Astrocyte (in vitro differentiated cells and primary cell): Measurements from ENCODE around the gene ITIH2. TPM values are rescaled to one million over a fixed set of nuclear protein-coding genes. Genes with fewer than 3 reads are reported as not detected.

Experiments
- DNase-seq: peaks from one replicate; pipeline ENCODE4 v3.0.0-alpha.2; 2010; ENCODE audit warnings: low read depth
- FAIRE-seq: peaks from 2 replicates; lab custom pipeline; 2011; peaks lifted over from hg19 to GRCh38; lab: Jason Lieb, UNC
- H2AFZ ChIP-seq: 2 replicates; pipeline ENCODE4 v1.6.0; 2012; ENCODE audit warnings: low read depth, low read length, inconsistent platforms
- H3K27ac ChIP-seq: 2 replicates; pipeline ENCODE4 v1.5.1; 2011; ENCODE audit warnings: low read depth, low read length, inconsistent platforms
- H3K27me3 ChIP-seq: 2 replicates; pipeline ENCODE4 v1.6.0; 2011; ENCODE audit warnings: low read length, inconsistent platforms; ENCODE audit not compliant: insufficient read depth
- H3K36me3 ChIP-seq: 2 replicates; pipeline ENCODE4 v1.5.1; 2011; ENCODE audit warnings: low read length, inconsistent platforms; ENCODE audit not compliant: insufficient read depth
- H3K4me1 ChIP-seq: 2 replicates; pipeline ENCODE4 v1.5.1; 2011; ENCODE audit warnings: low read length, inconsistent platforms; ENCODE audit not compliant: insufficient read depth
- H3K4me2 ChIP-seq: 2 replicates; pipeline ENCODE4 v1.6.0; 2012; ENCODE audit warnings: low read length, inconsistent platforms
- H3K4me3 ChIP-seq: 2 replicates; pipeline ENCODE4 v1.5.1; 2011; ENCODE audit warnings: low read depth, mild to moderate bottlenecking, low read length, inconsistent platforms; ENCODE audit not compliant: insufficient read depth
- H3K79me2 ChIP-seq: 2 replicates; pipeline ENCODE4 v1.6.0; 2012; ENCODE audit warnings: mild to moderate bottlenecking, low read length, inconsistent platforms; ENCODE audit not compliant: insufficient read depth
- H3K9ac ChIP-seq: 2 replicates; pipeline ENCODE4 v1.6.0; 2012; ENCODE audit warnings: mild to moderate bottlenecking, low read length, inconsistent platforms
- H3K9me3 ChIP-seq: 2 replicates; pipeline ENCODE4 v1.5.1; 2012; ENCODE audit warnings: low read depth, mild to moderate bottlenecking, low read length, inconsistent platforms; ENCODE audit not compliant: insufficient read depth
- H4K20me1 ChIP-seq: 2 replicates; pipeline ENCODE4 v1.6.0; 2012; ENCODE audit warnings: low read length, inconsistent platforms; ENCODE audit not compliant: insufficient read depth
- H3K27ac Mint-ChIP-seq: one replicate; pipeline ENCODE4 v1.8.0; 2021; ENCODE audit warnings: mild to moderate bottlenecking, mixed read lengths; ENCODE audit not compliant: unreplicated experiment
- H3K27me3 Mint-ChIP-seq: one replicate; pipeline ENCODE4 v1.8.0; 2021; ENCODE audit warnings: low read depth, mixed read lengths; ENCODE audit not compliant: unreplicated experiment
- H3K36me3 Mint-ChIP-seq: one replicate; pipeline ENCODE4 v1.8.0; 2021; ENCODE audit warnings: low read depth, mixed read lengths; ENCODE audit not compliant: unreplicated experiment
- H3K4me1 Mint-ChIP-seq: one replicate; pipeline ENCODE4 v1.8.0; 2021; ENCODE audit warnings: low read depth, mixed read lengths; ENCODE audit not compliant: unreplicated experiment
- H3K4me3 Mint-ChIP-seq: one replicate; pipeline ENCODE4 v1.8.0; 2021; ENCODE audit warnings: mild to moderate bottlenecking, moderate library complexity, mixed read lengths; ENCODE audit not compliant: unreplicated experiment
- H3K9me3 Mint-ChIP-seq: one replicate; pipeline ENCODE4 v1.8.0; 2021; ENCODE audit warnings: mild to moderate bottlenecking, mixed read lengths; ENCODE audit not compliant: unreplicated experiment
- EZH2 ChIP-seq: IDR thresholded peaks from 2 replicates; pipeline ENCODE4 v1.6.1; 2012; ENCODE audit warnings: mild to moderate bottlenecking, low read length, inconsistent platforms; ENCODE audit not compliant: insufficient read depth
- total RNA-seq: library from RNA; stranded (reverse); gene quantifications from 2 replicates; pipeline ENCODE4 v1.2.1, GENCODE V29; 2021
- TF ChIP-seq, protein P1 (sequence below): IDR thresholded peaks from 2 replicates; pipeline ENCODE4 v1.5.1; 2011; ENCODE audit warnings: low read depth, mild to moderate bottlenecking, inconsistent platforms, low read length, moderate library complexity; ENCODE audit not compliant: insufficient read depth

The ITIH2 gene
- total RNA-seq, 1 donor from 2014 or later, result not detected

DNA sequence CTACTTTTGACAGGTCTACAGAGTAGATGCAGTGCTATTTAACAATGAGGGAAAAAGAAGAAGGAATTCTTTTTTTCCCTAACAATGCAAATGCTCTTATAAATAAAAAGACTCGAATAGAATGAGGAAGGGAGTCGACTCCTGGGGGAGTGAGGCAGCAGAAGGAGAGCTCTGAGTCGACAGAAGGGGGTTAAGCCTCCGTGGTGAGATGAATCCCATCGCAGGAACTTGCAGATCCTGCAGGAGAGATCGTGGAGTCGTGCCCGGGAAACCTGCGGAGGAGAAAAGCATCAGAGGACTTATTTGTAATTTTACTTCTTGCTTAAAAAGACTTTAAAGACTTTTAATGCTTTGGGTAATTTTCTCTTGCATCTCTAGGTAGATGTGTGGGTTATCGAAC is 17.4 kb downstream of the ITIH2 start:
- H3K4me3 ChIP-seq, result no peak overlapping the region
- Mint-ChIP-seq H3K4me1 (no peaks in the 10 kb centered on the region), H3K9me3 (peaks cover 5% of the 10 kb centered on the region), H3K27ac (no peak overlapping the region), H3K4me3 (no peak overlapping the region), H3K36me3 (no peaks in the 10 kb centered on the region), H3K27me3 (peaks cover 28% of the 10 kb centered on the region)
- H3K27ac ChIP-seq, result no peak overlapping the region
- no peaks in the 10 kb centered on the region for H3K36me3 ChIP-seq
- no peak for TF ChIP-seq EZH2
- TF ChIP-seq, protein P1, sequence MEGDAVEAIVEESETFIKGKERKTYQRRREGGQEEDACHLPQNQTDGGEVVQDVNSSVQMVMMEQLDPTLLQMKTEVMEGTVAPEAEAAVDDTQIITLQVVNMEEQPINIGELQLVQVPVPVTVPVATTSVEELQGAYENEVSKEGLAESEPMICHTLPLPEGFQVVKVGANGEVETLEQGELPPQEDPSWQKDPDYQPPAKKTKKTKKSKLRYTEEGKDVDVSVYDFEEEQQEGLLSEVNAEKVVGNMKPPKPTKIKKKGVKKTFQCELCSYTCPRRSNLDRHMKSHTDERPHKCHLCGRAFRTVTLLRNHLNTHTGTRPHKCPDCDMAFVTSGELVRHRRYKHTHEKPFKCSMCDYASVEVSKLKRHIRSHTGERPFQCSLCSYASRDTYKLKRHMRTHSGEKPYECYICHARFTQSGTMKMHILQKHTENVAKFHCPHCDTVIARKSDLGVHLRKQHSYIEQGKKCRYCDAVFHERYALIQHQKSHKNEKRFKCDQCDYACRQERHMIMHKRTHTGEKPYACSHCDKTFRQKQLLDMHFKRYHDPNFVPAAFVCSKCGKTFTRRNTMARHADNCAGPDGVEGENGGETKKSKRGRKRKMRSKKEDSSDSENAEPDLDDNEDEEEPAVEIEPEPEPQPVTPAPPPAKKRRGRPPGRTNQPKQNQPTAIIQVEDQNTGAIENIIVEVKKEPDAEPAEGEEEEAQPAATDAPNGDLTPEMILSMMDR, result no peak
- H3K79me2 ChIP-seq, result no peaks in the 10 kb centered on the region
- H3K4me1 ChIP-seq, result no peaks in the 10 kb centered on the region
- DNase-seq (no peak), FAIRE-seq (no peak)
- H3K9ac ChIP-seq, result no peak overlapping the region
- H2AFZ ChIP-seq, result no peak overlapping the region
- H3K4me2 ChIP-seq, result no peak overlapping the region
- no peaks in the 10 kb centered on the region for H3K27me3 ChIP-seq
- no peaks in the 10 kb centered on the region for H3K9me3 ChIP-seq
- no peaks in the 10 kb centered on the region for H4K20me1 ChIP-seq

DNA sequence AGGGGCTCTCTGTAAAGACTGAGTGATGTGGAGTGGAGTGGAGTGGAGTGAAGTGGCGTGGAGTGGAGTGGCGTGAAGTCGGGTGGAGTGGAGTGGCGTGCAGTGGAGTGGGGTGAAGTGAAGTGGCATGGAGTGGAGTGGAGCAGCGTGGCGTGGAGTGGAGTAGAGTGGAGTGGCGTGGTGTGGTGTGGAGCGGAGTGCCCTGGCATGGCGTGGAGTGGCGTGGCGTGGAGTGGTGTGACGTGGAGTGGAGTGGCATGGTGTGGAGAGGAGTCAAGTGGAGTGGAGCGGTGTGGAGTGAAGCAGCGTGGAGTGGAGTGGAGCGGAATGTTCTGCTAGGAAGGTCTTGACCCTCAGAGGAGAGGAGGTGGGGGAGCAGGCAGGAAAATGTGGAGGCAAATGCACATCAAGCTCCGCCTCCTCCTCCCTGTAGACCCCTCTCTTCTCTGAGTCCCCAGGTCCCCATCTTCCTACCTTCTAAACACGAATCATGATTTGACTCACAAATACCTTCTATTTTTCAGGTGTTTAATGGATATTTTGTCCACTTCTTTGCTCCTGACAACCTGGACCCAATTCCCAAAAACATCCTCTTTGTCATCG is 19.9 kb downstream of the ITIH2 start:
- FAIRE-seq (no peak), DNase-seq (no peak)
- Histone ChIP-seq H3K9me3 (no peaks in the 10 kb centered on the region), H3K4me2 (no peak overlapping the region), H3K27ac (no peak overlapping the region), H3K4me3 (no peak overlapping the region), H2AFZ (no peak overlapping the region), H3K9ac (no peak overlapping the region), H4K20me1 (no peaks in the 10 kb centered on the region), H3K27me3 (no peaks in the 10 kb centered on the region), H3K79me2 (no peaks in the 10 kb centered on the region), H3K4me1 (no peaks in the 10 kb centered on the region), H3K36me3 (no peaks in the 10 kb centered on the region)
- Mint-ChIP-seq H3K36me3 (no peaks in the 10 kb centered on the region), H3K4me3 (no peak overlapping the region), H3K9me3 (peaks cover 3% of the 10 kb centered on the region), H3K4me1 (no peaks in the 10 kb centered on the region), H3K27ac (no peak overlapping the region), H3K27me3 (peaks cover 35% of the 10 kb centered on the region)
- no peak for TF ChIP-seq EZH2
- TF ChIP-seq, protein P1, result no peak

DNA sequence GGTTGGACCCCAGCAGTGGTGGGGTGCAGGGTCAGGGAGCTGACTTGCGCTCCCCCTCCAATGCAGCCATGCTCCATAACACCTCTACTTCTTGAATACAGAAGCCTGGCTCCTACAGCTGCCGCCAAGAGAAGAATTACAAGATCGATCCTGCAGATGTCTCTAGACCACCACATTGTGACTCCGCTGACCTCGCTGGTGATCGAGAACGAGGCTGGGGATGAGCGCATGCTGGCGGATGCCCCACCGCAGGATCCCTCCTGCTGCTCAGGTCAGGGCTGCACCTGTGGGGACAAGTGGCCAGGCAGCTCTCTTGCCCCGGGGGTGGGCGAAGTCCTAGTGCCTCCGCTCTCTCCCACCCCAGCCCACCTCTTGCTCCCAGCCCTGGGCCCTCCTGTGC is 31.7 kb downstream of the ITIH2 start:
- FAIRE-seq, result no peak
- Histone ChIP-seq H3K9me3 (no peaks in the 10 kb centered on the region), H4K20me1 (no peaks in the 10 kb centered on the region), H3K9ac (no peak overlapping the region), H2AFZ (no peak overlapping the region), H3K4me1 (no peaks in the 10 kb centered on the region), H3K27ac (no peak overlapping the region), H3K79me2 (no peaks in the 10 kb centered on the region), H3K27me3 (peaks cover 2% of the 10 kb centered on the region), H3K4me2 (no peak overlapping the region), H3K4me3 (no peak overlapping the region), H3K36me3 (no peaks in the 10 kb centered on the region)
- H3K27ac Mint-ChIP-seq, result no peak overlapping the region
- H3K9me3 Mint-ChIP-seq, result no peaks in the 10 kb centered on the region
- H3K27me3 Mint-ChIP-seq, result no peaks in the 10 kb centered on the region
- H3K4me3 Mint-ChIP-seq, result no peak overlapping the region
- DNase-seq, result no peak
- no peaks in the 10 kb centered on the region for H3K36me3 Mint-ChIP-seq
- H3K4me1 Mint-ChIP-seq, result no peaks in the 10 kb centered on the region
- TF ChIP-seq, protein P1, result no peak
- TF ChIP-seq EZH2, result no peak
